HG03571 (cell line): ENCODE data around the gene PNPLA7.
"Not testable (repeated sequence)": the region's sequence is repeated elsewhere in the genome, so short reads cannot be mapped to it uniquely, and the experiment has no call there.

Experiments used
- ATAC-seq: cut with Tn5 transposase; IDR thresholded peaks from one replicate; pipeline ENCODE4 v1.9.1; 2021; ENCODE audit not compliant: unreplicated experiment

The PNPLA7 gene

GRCh38 chr9:137550231-137550621 lies at the start of gene PNPLA7:
Gene PNPLA7, minus strand, starts transcription at chr9:137550402. Its CDS starts 205 bp downstream, at chr9:137550197.
- no peak for ATAC-seq

- ATAC-seq = no peak
Measured at GRCh38 chr9:137598943-137599342, 48.7 kb upstream of the PNPLA7 start.

GRCh38 chr9:137596577-137596976 lies 46.4 kb upstream of the PNPLA7 start:
- not testable (repeated sequence) for ATAC-seq

GRCh38 chr9:137593176-137593575 lies 43.0 kb upstream of the PNPLA7 start:
- ATAC-seq = no peak

GRCh38 chr9:137592767-137593166 lies 42.6 kb upstream of the PNPLA7 start:
- ATAC-seq = no peak

GRCh38 chr9:137590469-137591383 lies 40.5 kb upstream of the PNPLA7 start, which contains the start of gene ZMYND19:
Gene ZMYND19, minus strand, starts transcription at chr9:137590512. Its CDS starts 249 bp downstream, at chr9:137590263.
- peak; percentile 78 for ATAC-seq

GRCh38 chr9:137590123-137590468 lies 39.9 kb upstream of the PNPLA7 start:
- ATAC-seq = peak; percentile 23

GRCh38 chr9:137589441-137590122 lies 39.4 kb upstream of the PNPLA7 start:
- ATAC-seq = peak; percentile 22

GRCh38 chr9:137588891-137589290 lies 38.7 kb upstream of the PNPLA7 start:
- no peak for ATAC-seq

- ATAC-seq = no peak
Measured at GRCh38 chr9:137588311-137588710, 38.1 kb upstream of the PNPLA7 start.

- ATAC-seq = no peak
Measured at GRCh38 chr9:137586854-137587253, 36.7 kb upstream of the PNPLA7 start.

GRCh38 chr9:137583957-137584356 lies 33.8 kb upstream of the PNPLA7 start:
- ATAC-seq = no peak

GRCh38 chr9:137583347-137583746 lies 33.1 kb upstream of the PNPLA7 start:
- ATAC-seq = no peak

GRCh38 chr9:137582286-137582860 lies 32.2 kb upstream of the PNPLA7 start:
- no peak for ATAC-seq

GRCh38 chr9:137581361-137582285 lies 31.4 kb upstream of the PNPLA7 start:
- no peak for ATAC-seq

GRCh38 chr9:137580954-137581322 lies 30.7 kb upstream of the PNPLA7 start:
- ATAC-seq = no peak

GRCh38 chr9:137580209-137580953 lies 30.2 kb upstream of the PNPLA7 start:
- no peak for ATAC-seq

- no peak for ATAC-seq
Measured at GRCh38 chr9:137579259-137579604, 29.0 kb upstream of the PNPLA7 start.

GRCh38 chr9:137578518-137579258 lies 28.5 kb upstream of the PNPLA7 start, which contains the start of gene DPH7:
Gene DPH7, minus strand, starts transcription at chr9:137578925. Its CDS starts 148 bp downstream, at chr9:137578777.
- peak; percentile 79 for ATAC-seq
